ENCODE data around the gene PHLDB2.

The PHLDB2 gene

GRCh38 chr3:112002096-112002971 lies 143.3 kb downstream of the PHLDB2 start:
- no peak for DNase-seq

- DNase-seq: no peak
Measured at GRCh38 chr3:112003321-112004080, 144.4 kb downstream of the PHLDB2 start.

GRCh38 chr3:112004187-112004586 lies 145.1 kb downstream of the PHLDB2 start:
- no peak for DNase-seq

GRCh38 chr3:112004669-112005068 lies 145.6 kb downstream of the PHLDB2 start:
- no peak for DNase-seq

- DNase-seq: no peak
Measured at GRCh38 chr3:112005091-112005672, 146.1 kb downstream of the PHLDB2 start.

- no peak for DNase-seq
Measured at GRCh38 chr3:112007633-112008032, 148.6 kb downstream of the PHLDB2 start.

GRCh38 chr3:112009670-112010069 lies 150.6 kb downstream of the PHLDB2 start:
- DNase-seq: no peak

- DNase-seq: peak in 1 of 2 experiments; percentile 25
Measured at GRCh38 chr3:112010636-112011035, 151.6 kb downstream of the PHLDB2 start.

- DNase-seq: no peak
Measured at GRCh38 chr3:112011376-112011940, 152.4 kb downstream of the PHLDB2 start.

GRCh38 chr3:112012205-112012992 lies 153.3 kb downstream of the PHLDB2 start:
- DNase-seq: no peak

- DNase-seq: no peak
Measured at GRCh38 chr3:112013058-112013783, 154.2 kb downstream of the PHLDB2 start.

GRCh38 chr3:112013784-112014143 lies 154.7 kb downstream of the PHLDB2 start:
- DNase-seq: no peak

- DNase-seq: no peak
Measured at GRCh38 chr3:112017091-112017490, 158.0 kb downstream of the PHLDB2 start.

- DNase-seq: no peak
Measured at GRCh38 chr3:112018712-112019111, 159.6 kb downstream of the PHLDB2 start.

GRCh38 chr3:112019716-112020115 lies 160.7 kb downstream of the PHLDB2 start:
- DNase-seq: no peak

GRCh38 chr3:112020674-112021085 lies 161.6 kb downstream of the PHLDB2 start:
- no peak for DNase-seq

All from NCI-H187 (cell line).